Esophagus muscularis mucosa (tissue), 3 donors: Measurements from ENCODE around the gene TUBA4A.

Source experiments
- CTCF ChIP-seq, 3 experiments: fragments of 200-600 bp in 2 of 3; fragments of 450-650 bp in 1 of 3; sonication (generic) in 2 of 3; IDR thresholded peaks; one replicate each; pipeline ENCODE4 v1.5.1; 2017 to 2019; ENCODE audit warnings: antibody characterized with exemption in 3 of 3, mild to moderate bottlenecking in 2 of 3, moderate library complexity in 1 of 3
- POLR2A ChIP-seq: fragments of 450-650 bp; IDR thresholded peaks from one replicate; pipeline ENCODE4 v1.6.1; 2017; ENCODE audit warnings: antibody characterized with exemption, moderate library complexity, mild to moderate bottlenecking, low read depth
- POLR2AphosphoS5 ChIP-seq, 2 donors: sonication (generic); formaldehyde crosslinking; IDR thresholded peaks; one replicate each; pipeline ENCODE4 v1.6.1; 2017; ENCODE audit warnings: antibody characterized with exemption in 2 of 2

- TF ChIP-seq CTCF (IDR thresholded peaks at IDR 0.05) (peak; percentile 11 to 25 (median 20)), POLR2AphosphoS5 (IDR thresholded peaks at IDR 0.05) (peak; percentile 92 to 98), POLR2A (peak; percentile 96)
These were observed at the start of gene TUBA4A for GRCh38 chr2:219253753-219254589.
